ENCODE results near the gene YLPM1. TPM values are rescaled to one million over a fixed set of nuclear protein-coding genes. Genes with fewer than 3 reads are reported as not detected.

YLPM1 gene
- total RNA-seq, 1 donor, result 39.8 TPM

GRCh38 chr14:74879427-74880182 lies 116.5 kb downstream of the YLPM1 start:
- no peak overlapping the region for H3K4me2 ChIP-seq (ENCODE audit: insufficient read depth, low read length)
- H3K4me1 ChIP-seq (ENCODE audit: insufficient read depth, low read length), result peaks cover 30% of the 10 kb centered on the region
- no peak overlapping the region for H2AFZ ChIP-seq (ENCODE audit: low read length)
- H3K9me3 ChIP-seq (ENCODE audit: low read depth, low read length), result no peaks in the 10 kb centered on the region
- H4K20me1 ChIP-seq (ENCODE audit: insufficient read depth, low read length), result peaks cover 19% of the 10 kb centered on the region
- H3K27me3 ChIP-seq (ENCODE audit: insufficient read depth, low read length), result no peaks in the 10 kb centered on the region
- H3K79me2 ChIP-seq (ENCODE audit: insufficient read depth, low read length), result peaks cover 28% of the 10 kb centered on the region
- no peaks in the 10 kb centered on the region for H3K36me3 ChIP-seq (ENCODE audit: insufficient read depth, low read length)
- H3K27ac ChIP-seq (ENCODE audit: low read depth, low read length), result no peak overlapping the region
- H3K4me3 ChIP-seq (ENCODE audit: insufficient read depth, low read length), result no peak overlapping the region
- DNase-seq (ENCODE audit: insufficient read length, low spot score, missing footprints), result no peak
- no peak for TF ChIP-seq CTCF (IDR thresholded peaks at IDR 0.05; ENCODE audit: extremely low read depth, low read depth, low read length)

GRCh38 chr14:74881431-74882102 lies 118.5 kb downstream of the YLPM1 start, which contains the start of gene DLST:
Gene DLST, plus strand, starts transcription at chr14:74881916. Its CDS starts 38 bp downstream, at chr14:74881954.
- no peaks in the 10 kb centered on the region for H3K36me3 ChIP-seq (ENCODE audit: insufficient read depth, low read length)
- TF ChIP-seq CTCF (IDR thresholded peaks at IDR 0.05; ENCODE audit: extremely low read depth, low read depth, low read length), result no peak
- peak within 1 kb of the TSS; percentile 90 for H3K27ac ChIP-seq (ENCODE audit: low read depth, low read length)
- peak; percentile 97 for DNase-seq (ENCODE audit: insufficient read length, low spot score, missing footprints)
- peak within 1 kb of the TSS; percentile 88 for H3K4me2 ChIP-seq (ENCODE audit: insufficient read depth, low read length)
- peaks cover 43% of the 10 kb centered on the region for H3K4me1 ChIP-seq (ENCODE audit: insufficient read depth, low read length)
- H3K79me2 ChIP-seq (ENCODE audit: insufficient read depth, low read length), result peaks cover 44% of the 10 kb centered on the region
- H3K9me3 ChIP-seq (ENCODE audit: low read depth, low read length), result no peaks in the 10 kb centered on the region
- H3K27me3 ChIP-seq (ENCODE audit: insufficient read depth, low read length), result no peaks in the 10 kb centered on the region
- peak within 1 kb of the TSS; percentile 94 for H2AFZ ChIP-seq (ENCODE audit: low read length)
- H4K20me1 ChIP-seq (ENCODE audit: insufficient read depth, low read length), result peaks cover 33% of the 10 kb centered on the region
- peak within 1 kb of the TSS; percentile 93 for H3K4me3 ChIP-seq (ENCODE audit: insufficient read depth, low read length)

GRCh38 chr14:74882103-74882920 lies 119.2 kb downstream of the YLPM1 start:
- H2AFZ ChIP-seq (ENCODE audit: low read length), result peak overlapping the region; percentile 94
- peaks cover 45% of the 10 kb centered on the region for H3K4me1 ChIP-seq (ENCODE audit: insufficient read depth, low read length)

More at GRCh38 chr14:74882103-74882920, 119.2 kb downstream of the YLPM1 start:
- Histone ChIP-seq H3K36me3 (ENCODE audit: insufficient read depth, low read length) (peaks cover 4% of the 10 kb centered on the region), H3K4me3 (ENCODE audit: insufficient read depth, low read length) (peak overlapping the region; percentile 93), H4K20me1 (ENCODE audit: insufficient read depth, low read length) (peaks cover 37% of the 10 kb centered on the region), H3K4me2 (ENCODE audit: insufficient read depth, low read length) (peak overlapping the region; percentile 88), H3K27ac (ENCODE audit: low read depth, low read length) (peak overlapping the region; percentile 90), H3K27me3 (ENCODE audit: insufficient read depth, low read length) (no peaks in the 10 kb centered on the region), H3K9me3 (ENCODE audit: low read depth, low read length) (no peaks in the 10 kb centered on the region), H3K79me2 (ENCODE audit: insufficient read depth, low read length) (peaks cover 51% of the 10 kb centered on the region)
- no peak for TF ChIP-seq CTCF (IDR thresholded peaks at IDR 0.05; ENCODE audit: extremely low read depth, low read depth, low read length)
- peak; percentile 87 for DNase-seq (ENCODE audit: insufficient read length, low spot score, missing footprints)

Other genes with a start within 250 kb of the YLPM1 start
- 493 and 546 TPM in 2 replicates for gene LTBP2, start 151.1 kb upstream of the YLPM1 start, total RNA-seq
- 27.9 and 29.2 TPM in 2 replicates for gene AREL1, start 50.2 kb upstream of the YLPM1 start, total RNA-seq
- 33.3 and 35.1 TPM in 2 replicates for gene FCF1, start 50.2 kb upstream of the YLPM1 start, total RNA-seq
- gene PROX2, start 112.8 kb downstream of the YLPM1 start, total RNA-seq, result not detected in 2 replicates
- 69.8 and 72.5 TPM in 2 replicates for gene DLST, start 118.6 kb downstream of the YLPM1 start, total RNA-seq
- gene RPS6KL1, start 159.9 kb downstream of the YLPM1 start, total RNA-seq, result 0.29 and 0.36 TPM in 2 replicates
- 16.3 and 24.5 TPM in 2 replicates for gene PGF, start 192.3 kb downstream of the YLPM1 start, total RNA-seq
- gene EIF2B2, start 239.6 kb downstream of the YLPM1 start, total RNA-seq, result 30.4 and 39.4 TPM in 2 replicates